Thyroid gland (tissue), 4 donors: ENCODE data around the gene FAT2. TPM values are rescaled to one million over a fixed set of nuclear protein-coding genes. Genes with fewer than 3 reads are reported as not detected.

Experiments
- DNase-seq, 2 donors: peaks; one replicate each; pipeline ENCODE4 v3.0.0-alpha.2; 2019
- H3K27ac ChIP-seq, 3 donors: fragments of 200-600 bp; sonication (generic); 1 replicate in 2 of 3; 2 replicates in 1 of 3; pipeline ENCODE4 v1.5.1; 2016 to 2019; ENCODE audit warnings: mild to moderate bottlenecking in 1 of 3, moderate library complexity in 1 of 3
- H3K27me3 ChIP-seq: fragments of 200-600 bp; sonication (generic); one replicate; pipeline ENCODE4 v1.5.1; 2019
- H3K36me3 ChIP-seq, 2 donors: fragments of 200-600 bp; sonication (generic); one replicate each; pipeline ENCODE4 v1.5.1; 2016 to 2019
- H3K4me1 ChIP-seq, 2 donors: fragments of 200-600 bp; sonication (generic); one replicate each; pipeline ENCODE4 v1.5.1; 2017 to 2019
- H3K4me3 ChIP-seq, 3 donors: fragments of 200-600 bp; sonication (generic); replicated peaks in 1 of 3; 1 replicate in 2 of 3; 2 replicates in 1 of 3; pipeline ENCODE4 v1.5.1; 2016; ENCODE audit warnings: mild to moderate bottlenecking in 1 of 3
- H3K9me3 ChIP-seq: fragments of 200-600 bp; sonication (generic); one replicate; pipeline ENCODE4 v1.5.1; 2017
- POLR2A ChIP-seq, 2 donors: fragments of 450-650 bp; IDR thresholded peaks; one replicate each; pipeline ENCODE4 v1.6.1; 2017; ENCODE audit warnings: antibody characterized with exemption in 2 of 2, mild to moderate bottlenecking in 2 of 2, moderate library complexity in 1 of 2
- WGBS, 2 donors: methylation state at CpG; one replicate each; pipeline ENCODE4 v1.1.5; 2017; 5-methylcytosine and 5-hydroxymethylcytosine counted together
- intact Hi-C: fragments of 100-400 bp; cut with DNase I; formaldehyde crosslinking; loops from one replicate; pipeline ENCODE4 v1.15.1; 2023
- total RNA-seq, 4 donors: library from RNA; depleted of rRNA; stranded (reverse); fragments of >200 nt; gene quantifications; one replicate each; pipeline ENCODE4 v1.2.3, GENCODE V29; 2016
- TF ChIP-seq, protein P1 (sequence below), 6 experiments: fragments of 200-600 bp in 3 of 6; fragments of 450-650 bp in 3 of 6; sonication (generic) in 3 of 6; IDR thresholded peaks; one replicate each; pipeline ENCODE4 v1.5.1; 2016 to 2019; ENCODE audit warnings: antibody characterized with exemption in 6 of 6, mild to moderate bottlenecking in 2 of 6, inconsistent platforms in 1 of 6, moderate library complexity in 1 of 6

The FAT2 gene
- total RNA-seq, 4 donors from 2014 or later, result 0.11 to 0.54 (median 0.13) TPM; not detected in 1

DNA sequence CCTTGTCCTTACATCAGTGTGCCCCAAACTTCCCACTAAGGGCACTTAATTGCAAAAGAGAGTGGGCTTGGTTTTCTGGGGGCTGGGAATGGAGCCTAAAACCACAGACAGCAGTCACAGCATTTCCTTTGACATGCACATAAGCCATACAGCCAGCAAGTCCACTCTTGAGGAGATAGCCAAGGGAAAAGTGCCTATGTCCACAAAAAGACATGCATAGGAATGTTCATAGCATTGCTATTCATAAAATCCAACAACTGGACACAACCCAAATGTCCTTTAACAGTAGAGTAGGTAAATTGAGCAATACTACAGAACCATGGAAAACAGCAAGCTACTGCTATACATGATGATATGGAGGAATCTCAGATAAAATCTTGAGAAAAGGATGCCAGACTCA lies 11.7 kb upstream of the FAT2 start:
- TF ChIP-seq POLR2A (IDR thresholded peaks at IDR 0.05), result no peak
- TF ChIP-seq, protein P1, sequence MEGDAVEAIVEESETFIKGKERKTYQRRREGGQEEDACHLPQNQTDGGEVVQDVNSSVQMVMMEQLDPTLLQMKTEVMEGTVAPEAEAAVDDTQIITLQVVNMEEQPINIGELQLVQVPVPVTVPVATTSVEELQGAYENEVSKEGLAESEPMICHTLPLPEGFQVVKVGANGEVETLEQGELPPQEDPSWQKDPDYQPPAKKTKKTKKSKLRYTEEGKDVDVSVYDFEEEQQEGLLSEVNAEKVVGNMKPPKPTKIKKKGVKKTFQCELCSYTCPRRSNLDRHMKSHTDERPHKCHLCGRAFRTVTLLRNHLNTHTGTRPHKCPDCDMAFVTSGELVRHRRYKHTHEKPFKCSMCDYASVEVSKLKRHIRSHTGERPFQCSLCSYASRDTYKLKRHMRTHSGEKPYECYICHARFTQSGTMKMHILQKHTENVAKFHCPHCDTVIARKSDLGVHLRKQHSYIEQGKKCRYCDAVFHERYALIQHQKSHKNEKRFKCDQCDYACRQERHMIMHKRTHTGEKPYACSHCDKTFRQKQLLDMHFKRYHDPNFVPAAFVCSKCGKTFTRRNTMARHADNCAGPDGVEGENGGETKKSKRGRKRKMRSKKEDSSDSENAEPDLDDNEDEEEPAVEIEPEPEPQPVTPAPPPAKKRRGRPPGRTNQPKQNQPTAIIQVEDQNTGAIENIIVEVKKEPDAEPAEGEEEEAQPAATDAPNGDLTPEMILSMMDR (IDR thresholded peaks at IDR 0.05), result no peak
- H3K4me1 ChIP-seq, result no peaks in the 10 kb centered on the region
- H3K4me3 ChIP-seq, result no peak overlapping the region
- H3K9me3 ChIP-seq, result no peaks in the 10 kb centered on the region
- no peaks in the 10 kb centered on the region for H3K36me3 ChIP-seq
- DNase-seq, result no peak
- no peaks in the 10 kb centered on the region for H3K27me3 ChIP-seq
- H3K27ac ChIP-seq, result no peak overlapping the region
- intact Hi-C loops, result no loop called here

DNA sequence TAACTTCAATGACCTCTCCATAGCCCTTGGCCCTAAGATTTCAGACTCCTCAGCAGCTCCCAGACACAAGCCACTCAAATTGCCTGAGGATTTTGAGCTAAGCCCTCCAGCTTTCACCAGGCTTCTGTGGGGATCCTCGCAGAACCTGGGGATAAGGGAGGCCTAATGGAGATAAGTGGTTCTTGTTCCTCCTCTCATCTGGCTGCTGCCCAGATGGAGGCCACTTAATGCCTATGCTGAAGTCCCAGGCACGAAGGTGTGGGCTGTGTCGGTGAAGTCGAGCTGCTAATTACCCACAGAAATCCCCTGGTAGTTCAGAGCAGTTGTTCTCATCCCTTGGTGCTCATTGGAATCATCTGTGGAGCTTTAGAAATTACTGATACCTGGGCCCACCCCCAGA lies 10.3 kb upstream of the FAT2 start:
- Histone ChIP-seq H3K4me3 (no peak overlapping the region), H3K36me3 (no peaks in the 10 kb centered on the region), H3K27ac (no peak overlapping the region), H3K9me3 (no peaks in the 10 kb centered on the region), H3K27me3 (no peaks in the 10 kb centered on the region), H3K4me1 (no peaks in the 10 kb centered on the region)
- TF ChIP-seq, protein P1 (IDR thresholded peaks at IDR 0.05), result no peak
- no peak for TF ChIP-seq POLR2A (IDR thresholded peaks at IDR 0.05)
- intact Hi-C loops, result no loop called here
- WGBS, 2 donors, result 49 to 54% methylated on average over 4 of the region's 4 CpGs
- no peak for DNase-seq

DNA sequence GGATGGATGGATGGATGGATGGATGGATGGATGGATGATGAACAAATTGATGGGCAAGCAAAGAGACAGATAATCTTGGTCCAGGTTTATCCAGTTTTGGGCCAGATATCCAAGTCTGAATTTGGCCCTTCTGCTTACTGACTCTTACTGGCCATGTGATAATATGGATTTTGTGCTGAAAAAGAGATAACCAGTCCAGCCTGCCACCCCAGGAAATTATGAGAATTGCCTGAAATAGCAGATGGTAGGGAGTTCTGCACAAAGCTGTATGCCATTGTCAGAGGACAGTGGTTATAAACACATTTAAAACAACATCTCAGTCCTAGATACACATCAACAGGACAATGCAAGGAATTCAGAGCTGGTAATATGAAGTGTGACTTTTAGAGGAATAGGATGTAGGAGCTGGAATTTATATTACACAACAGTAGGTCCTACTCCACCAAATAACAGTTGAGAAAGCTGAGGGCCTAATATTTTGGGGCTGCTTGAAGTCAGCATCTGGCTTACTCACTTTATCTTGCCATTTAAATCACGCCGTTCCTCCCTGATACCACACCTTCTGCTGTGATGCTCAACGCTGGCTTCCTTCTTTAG lies 9.0 kb upstream of the FAT2 start:
- H3K9me3 ChIP-seq, result no peaks in the 10 kb centered on the region
- no peaks in the 10 kb centered on the region for H3K36me3 ChIP-seq
- H3K27ac ChIP-seq, result no peak overlapping the region
- intact Hi-C loops, result no loop called here
- TF ChIP-seq POLR2A (IDR thresholded peaks at IDR 0.05), result no peak
- TF ChIP-seq, protein P1 (IDR thresholded peaks at IDR 0.05), result no peak
- H3K4me1 ChIP-seq, result no peaks in the 10 kb centered on the region
- H3K4me3 ChIP-seq, result no peak overlapping the region
- DNase-seq, result no peak
- 94 to 96% methylated on average over 3 of the region's 3 CpGs for WGBS, 2 donors
- no peaks in the 10 kb centered on the region for H3K27me3 ChIP-seq

DNA sequence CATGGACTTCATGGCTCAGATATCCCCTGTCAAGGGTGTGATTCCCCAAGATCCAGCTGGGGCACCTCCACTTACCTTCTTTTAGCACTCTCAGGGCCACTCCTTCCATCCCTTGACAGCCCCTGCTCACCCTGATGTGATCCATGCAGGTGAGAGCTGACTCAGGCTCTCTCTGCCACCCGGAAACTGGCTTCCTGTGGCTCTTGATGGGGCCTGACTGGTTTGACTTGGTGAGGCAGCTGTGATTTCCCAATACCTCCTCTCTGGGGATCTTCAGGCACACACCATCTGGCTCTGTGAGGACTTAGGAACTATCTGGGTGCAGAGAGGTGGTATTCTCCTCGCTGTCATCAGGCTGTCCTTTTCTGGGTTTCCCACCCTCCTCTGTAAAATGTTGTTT lies 7.9 kb upstream of the FAT2 start:
- Histone ChIP-seq H3K36me3 (no peaks in the 10 kb centered on the region), H3K9me3 (no peaks in the 10 kb centered on the region), H3K4me3 (no peak overlapping the region), H3K4me1 (no peaks in the 10 kb centered on the region), H3K27ac (no peak overlapping the region), H3K27me3 (no peaks in the 10 kb centered on the region)
- WGBS, 2 donors, result 63 to 70% methylated on average over 2 of the region's 2 CpGs
- DNase-seq, result no peak
- TF ChIP-seq POLR2A (IDR thresholded peaks at IDR 0.05), result no peak
- TF ChIP-seq, protein P1 (IDR thresholded peaks at IDR 0.05), result no peak
- intact Hi-C loops, result no loop called here

DNA sequence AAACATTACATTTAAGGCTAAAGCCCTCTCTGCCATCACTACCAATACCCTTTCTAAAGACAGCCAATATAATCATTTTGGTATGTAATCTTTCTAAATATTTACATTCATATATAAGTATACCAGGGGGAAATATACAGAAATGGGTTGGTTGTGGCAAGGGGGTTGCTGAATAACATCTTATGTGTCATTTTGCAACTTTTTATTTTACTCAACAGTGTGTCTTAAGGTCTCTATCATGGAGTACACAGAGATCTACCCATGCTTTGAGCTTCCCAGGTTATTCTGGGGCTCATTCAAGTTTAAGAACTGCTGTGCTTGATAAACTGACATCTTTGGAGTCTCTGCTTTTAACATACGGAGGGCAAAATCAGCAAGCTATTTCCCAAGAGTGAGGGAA lies 7.4 kb upstream of the FAT2 start:
- Histone ChIP-seq H3K36me3 (no peaks in the 10 kb centered on the region), H3K9me3 (no peaks in the 10 kb centered on the region), H3K4me1 (no peaks in the 10 kb centered on the region), H3K27me3 (no peaks in the 10 kb centered on the region), H3K27ac (no peak overlapping the region), H3K4me3 (no peak overlapping the region)
- TF ChIP-seq, protein P1 (IDR thresholded peaks at IDR 0.05), result no peak
- TF ChIP-seq POLR2A (IDR thresholded peaks at IDR 0.05), result no peak
- WGBS, 2 donors, result 88% methylated on average over 1 of the region's 1 CpG
- DNase-seq, result no peak
- intact Hi-C loops, result no loop called here
